Stimulated activated CD8-positive, alpha-beta memory T cell treated with anti-CD3 and anti-CD28 coated beads, Interleukin-15, amount 100 ng/mL, for 24 hours (primary cell): ENCODE results near the gene HLF.

Experiments used
- DNase-seq: peaks from one replicate; pipeline ENCODE4 v3.0.0-alpha.2; 2020; ENCODE audit warnings: low read depth

Gene HLF

DNA sequence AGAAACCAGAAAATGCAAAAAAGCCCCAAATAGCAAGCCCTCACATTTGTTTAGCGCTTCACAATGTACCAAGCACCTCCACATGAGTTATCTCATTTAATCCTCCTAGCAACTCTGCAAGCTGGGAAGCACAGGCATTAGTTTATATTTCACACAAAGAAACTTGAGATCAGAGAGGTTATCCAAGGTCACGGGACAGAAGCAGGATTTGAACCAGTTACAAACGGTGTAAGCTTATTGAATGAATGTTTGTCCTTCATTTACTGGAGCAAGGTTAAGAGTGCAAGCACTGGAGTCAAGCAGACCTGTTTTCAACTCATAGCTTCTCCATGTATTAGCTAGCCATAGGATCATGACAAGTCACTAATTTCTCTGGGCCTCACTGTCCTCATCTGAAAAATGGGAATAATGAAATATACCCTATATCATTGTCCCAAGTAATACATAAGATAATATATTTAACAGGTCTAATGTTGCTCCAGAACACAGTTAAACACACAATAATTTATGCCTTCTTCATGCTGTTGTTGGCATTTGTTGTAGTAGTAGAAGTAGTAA lies 6.1 kb upstream of the HLF start:
- DNase-seq, result no peak

DNA sequence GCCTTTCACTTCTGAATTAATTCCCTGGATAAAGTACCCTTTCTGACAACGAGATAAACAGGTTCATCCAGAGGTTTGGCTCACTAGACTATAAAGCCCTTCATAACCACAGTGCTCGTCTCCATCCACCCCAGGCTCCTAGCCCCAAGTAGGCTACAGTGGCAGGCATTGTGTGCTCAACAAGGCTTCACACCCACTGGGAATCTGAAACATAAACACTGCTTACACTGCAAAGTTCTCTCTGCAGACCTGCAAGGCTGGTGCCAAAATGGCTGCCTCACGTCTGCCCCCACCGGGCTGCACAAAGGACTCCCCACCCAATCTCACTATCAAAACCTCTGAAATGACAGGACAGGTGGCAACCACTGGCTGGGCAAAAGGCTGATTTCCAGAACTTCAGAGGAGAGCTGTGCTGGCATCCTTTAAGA lies 5.1 kb upstream of the HLF start:
- DNase-seq, result no peak

DNA sequence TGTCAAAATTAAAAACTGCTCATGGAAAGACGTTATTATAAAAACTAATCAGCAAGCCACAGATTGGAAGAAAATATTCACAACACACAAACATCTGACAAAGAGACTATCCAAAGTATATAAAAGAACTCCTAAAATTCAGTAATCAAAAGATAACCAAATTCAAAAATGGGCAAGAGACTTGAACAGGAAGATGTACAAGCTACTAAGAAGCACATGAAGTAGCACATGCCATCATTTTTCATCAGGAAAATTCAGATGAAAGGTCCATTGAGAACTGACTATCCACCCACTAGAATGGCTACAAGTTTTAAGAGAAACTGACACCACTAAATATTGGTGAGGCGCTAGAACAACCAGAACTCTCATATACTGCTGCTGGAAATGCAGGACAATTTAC lies 3.4 kb upstream of the HLF start:
- DNase-seq, result no peak

DNA sequence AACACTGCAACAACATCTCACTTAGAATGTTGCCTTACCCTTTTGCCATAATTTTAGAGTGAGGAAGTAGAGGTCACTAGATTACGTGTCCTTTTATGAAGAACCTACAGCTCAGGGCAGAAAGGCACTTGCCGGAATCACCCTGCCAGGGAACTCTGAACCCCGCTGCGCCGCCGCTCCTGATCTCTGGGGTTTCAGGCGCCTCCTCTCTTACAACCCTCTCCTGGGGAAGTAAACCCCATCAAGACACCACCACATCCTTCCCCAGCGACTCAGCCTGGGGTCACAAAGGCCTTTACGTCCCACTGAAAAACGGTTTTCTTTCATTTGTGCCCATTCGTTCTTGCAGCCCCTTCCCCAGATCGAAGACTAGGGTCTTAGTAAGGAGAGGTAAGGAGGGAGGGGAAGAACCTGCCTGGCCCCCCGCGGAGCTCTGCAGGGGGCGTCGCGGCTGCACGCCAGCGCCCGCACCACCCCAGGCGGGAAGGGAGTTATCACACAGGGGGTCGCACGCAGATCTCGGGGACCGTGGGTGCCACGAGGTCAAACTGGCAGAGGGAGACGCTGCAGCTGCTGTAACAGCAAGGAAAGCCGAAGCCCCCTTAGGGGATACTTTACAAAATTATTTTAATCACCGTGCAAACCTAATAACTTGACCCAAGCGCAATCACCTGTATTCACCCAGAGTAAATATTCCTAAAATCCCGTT lies 1.0 kb upstream of the HLF start:
- no peak for DNase-seq

DNA sequence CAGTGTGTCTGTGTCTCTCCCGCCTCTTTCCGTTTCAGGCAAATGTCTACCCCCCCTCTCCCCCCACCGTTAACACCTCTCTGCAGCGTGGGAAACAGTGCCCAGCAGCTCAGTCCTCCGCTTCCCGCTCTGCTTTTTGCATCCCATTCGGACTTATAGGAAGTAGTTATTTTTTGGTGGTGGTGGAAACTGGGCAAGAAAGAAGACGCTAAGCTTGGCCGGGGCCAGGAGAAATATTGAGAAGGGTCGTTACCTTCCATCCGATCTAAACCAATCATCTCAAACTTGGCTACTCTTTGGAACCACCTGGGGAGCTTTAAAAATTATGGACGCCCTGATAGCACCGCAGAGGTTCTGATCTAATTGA lies 499 bp upstream of the HLF start:
- no peak for DNase-seq

DNA sequence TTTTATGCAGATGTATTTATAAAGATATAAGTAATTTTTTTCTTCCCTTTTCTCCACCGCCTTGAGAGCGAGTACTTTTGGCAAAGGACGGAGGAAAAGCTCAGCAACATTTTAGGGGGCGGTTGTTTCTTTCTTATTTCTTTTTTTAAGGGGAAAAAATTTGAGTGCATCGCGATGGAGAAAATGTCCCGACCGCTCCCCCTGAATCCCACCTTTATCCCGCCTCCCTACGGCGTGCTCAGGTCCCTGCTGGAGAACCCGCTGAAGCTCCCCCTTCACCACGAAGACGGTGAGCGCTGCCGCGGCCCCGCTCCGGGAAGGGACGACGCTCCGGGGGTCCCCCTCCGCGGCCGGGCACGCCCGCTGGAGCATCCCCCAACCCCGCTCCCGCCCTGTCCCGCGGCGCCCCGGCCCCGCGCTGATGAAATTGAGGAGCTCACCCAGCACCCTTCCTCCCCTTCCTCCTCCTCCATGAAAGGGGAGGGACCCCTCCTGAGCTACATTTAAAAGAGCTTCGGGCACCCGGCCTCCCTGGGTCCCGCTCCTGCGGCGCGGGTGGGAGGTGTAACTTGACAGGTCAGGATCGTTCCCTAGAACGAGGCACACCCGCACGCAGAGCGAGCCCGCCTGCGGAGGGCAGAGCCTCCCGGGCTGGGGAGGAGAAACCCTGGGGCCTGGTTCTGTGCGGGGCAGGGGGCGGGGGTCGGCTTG lies 706 bp downstream of the HLF start:
- no peak for DNase-seq

DNA sequence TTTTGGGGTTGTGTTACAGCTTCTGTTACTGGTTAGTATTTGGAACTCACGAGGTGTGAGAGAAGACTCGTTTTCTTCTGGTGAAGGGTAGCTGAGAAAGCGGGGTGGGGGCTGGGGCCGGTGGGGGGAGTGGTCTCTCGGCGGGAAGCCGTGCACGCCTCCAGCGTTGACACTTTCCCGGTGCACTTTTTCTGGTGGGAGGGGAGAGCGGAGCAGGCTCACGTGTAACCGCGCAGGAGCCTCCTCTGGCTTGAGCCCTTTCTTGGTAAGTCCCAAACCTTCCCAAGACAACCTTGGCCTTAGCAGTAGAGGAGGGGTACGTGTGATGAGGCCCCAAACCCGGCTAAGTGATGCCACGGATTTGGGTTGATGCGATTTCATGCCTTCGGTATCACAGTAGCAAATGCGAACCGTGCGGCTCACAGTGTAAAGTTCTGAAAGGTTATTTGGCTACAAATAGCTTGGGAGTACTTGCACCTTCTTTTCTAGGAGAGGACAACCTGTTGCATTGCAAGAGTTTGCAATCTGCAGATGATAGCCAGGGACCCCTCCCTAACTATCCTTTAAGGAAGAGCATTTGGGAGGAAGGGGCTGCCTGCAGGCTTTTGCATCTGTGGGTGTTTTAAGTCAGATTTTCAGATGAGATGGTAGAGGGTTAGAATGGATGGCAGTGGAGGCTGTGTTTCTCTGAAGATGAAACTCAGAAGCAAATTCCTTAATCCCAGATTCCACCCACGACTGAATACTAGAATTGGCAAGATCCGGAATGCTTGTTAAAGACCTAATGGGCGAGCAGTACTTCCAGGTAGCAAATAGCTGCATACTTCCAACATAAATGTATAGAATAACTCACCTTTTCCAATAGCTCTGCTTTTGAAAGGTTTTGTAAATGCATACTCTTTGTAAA lies 1.5 kb downstream of the HLF start:
- no peak for DNase-seq

DNA sequence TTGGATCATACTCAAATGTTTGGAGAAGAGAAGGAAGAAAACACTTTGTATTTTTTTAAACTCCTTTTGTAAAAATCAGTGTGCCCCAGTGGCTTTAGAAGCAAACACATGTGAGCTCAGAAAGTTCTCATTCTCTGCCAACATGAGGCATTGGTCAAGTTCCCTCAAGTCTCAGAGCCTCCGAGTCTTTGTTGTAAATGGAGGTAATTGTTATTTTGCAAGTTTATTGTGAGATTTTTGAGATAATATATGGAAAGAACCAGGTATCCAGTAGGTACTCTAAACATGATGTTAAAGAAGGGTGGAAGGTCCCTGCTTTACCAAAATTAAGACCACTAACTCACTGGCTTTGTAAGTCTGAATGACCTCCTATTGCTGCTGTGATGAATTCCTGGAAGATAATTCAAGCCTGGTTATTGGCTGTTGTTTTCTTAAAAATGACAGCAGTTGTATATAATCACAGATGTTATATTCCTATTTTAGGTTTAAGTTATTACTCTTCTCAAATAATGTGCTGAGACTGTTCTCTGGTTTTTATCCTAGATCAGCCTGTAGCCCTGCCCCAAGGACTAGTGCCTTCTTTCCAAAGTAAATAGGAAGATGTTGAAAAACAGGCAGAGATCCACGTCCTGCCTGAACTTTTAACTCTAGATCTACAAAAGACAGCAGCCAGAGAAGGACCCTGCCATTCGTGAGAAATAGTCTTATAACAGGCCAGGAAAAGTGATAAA lies 2.4 kb downstream of the HLF start:
- DNase-seq, result no peak

GRCh38 chr17:55267777-55268648 lies 3.3 kb downstream of the HLF start:
- DNase-seq, result no peak

DNA sequence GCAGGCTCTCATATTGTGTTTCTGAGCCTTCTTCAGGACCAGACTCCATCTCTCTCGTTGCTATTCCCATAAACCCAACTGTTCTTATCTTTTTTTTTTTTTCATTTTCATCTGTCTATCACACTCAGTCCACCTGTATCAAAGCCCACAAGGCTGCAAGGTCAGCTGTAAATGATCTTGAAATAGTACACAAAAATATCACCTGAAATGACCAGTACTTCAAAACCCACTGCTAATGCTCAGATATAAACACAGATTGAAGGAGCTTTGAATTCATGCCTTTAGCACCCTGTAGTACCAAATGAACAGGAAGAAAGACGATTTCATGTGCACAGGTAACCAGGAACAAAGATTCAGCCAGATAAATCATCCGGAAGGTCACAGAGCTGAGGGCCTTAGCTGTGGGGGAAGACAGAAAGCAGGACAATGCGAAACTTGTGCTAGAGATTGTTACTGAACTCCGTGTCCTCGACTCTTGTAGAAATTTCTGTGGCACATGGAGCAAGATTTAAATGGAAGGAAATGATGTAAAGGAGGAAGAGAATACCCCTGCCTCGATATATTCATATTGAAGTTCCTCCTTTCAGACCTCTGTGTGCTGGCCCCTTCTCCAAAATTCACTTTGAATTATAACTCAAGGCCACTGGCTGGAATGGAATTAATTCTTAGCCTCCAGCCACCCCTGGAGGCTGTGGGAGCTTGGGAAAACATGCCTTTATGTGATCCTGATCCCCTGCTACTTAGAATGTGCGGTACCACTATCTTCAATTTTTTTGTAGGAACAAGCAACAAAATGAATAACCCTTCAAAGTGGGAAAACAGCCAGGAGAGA lies 4.1 kb downstream of the HLF start:
- DNase-seq, result no peak

- DNase-seq, result no peak
Observed at GRCh38 chr17:55269894-55270293, 5.1 kb downstream of the HLF start.

DNA sequence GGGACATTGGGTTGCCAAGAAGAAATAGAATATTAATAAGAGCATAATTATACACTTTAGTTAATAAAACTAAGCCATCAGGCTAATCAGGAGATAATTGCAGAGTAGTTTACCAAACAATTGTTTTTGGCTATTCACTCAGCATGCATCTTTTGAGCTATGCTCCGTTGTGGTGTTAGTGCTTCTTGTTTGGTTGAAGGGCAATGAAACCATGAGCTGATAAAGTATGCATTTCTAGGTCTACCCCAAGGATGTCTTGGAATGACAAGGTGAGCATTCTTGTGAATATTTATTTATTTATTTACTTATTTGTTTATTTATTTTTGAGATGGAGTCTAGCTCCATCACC lies 6.4 kb downstream of the HLF start:
- DNase-seq, result no peak

- DNase-seq, result no peak
Observed at GRCh38 chr17:55271958-55272710, 7.4 kb downstream of the HLF start.

GRCh38 chr17:55272711-55273578 lies 8.2 kb downstream of the HLF start:
- no peak for DNase-seq

DNA sequence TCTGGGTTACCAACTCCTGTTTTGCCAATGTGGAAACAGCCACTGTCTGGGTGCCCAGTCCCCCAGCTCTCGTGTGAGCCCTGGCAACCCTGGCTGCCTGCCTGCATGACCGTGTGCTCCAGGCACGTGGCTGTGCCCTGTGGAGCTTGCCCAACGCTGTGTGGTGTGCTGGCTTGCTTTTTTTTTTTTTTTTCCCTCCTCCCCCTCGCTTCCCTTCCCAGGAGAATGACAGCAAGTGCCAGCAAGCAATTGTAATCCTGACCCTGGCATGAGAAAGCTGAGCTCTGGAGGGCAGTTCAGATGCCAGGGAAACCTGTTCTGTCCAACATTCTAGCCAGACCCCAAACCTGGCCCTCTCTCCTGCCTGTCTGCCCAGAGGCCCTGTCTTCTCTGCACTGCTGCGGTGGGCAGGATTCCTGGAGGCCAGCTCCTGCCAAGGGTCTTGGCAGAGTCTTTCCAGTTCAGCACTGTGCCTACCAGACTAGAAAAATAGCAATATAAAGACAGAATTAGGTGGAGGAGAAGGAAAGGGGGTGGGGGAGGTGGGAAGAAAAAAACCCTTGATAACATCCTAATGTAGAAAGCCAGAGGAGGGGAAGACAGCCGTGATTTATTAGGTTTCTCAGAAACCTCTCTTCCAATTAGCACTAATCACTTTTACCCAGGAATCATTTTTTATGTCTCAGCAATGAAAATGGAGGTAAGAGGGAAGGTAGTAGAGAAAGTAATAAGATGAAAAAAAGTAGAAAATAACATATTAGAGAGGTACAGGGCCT lies 9.0 kb downstream of the HLF start:
- no peak for DNase-seq

- DNase-seq, result no peak
Observed at GRCh38 chr17:55274355-55275255, 9.8 kb downstream of the HLF start.
